ENCODE data around the gene NWD2.

Gene NWD2

GRCh38 chr4:37236165-37236564 lies 8.4 kb upstream of the NWD2 start:
- no peak overlapping the region for H3K27ac ChIP-seq (ENCODE audit: low read depth, low read length)
- no peaks in the 10 kb centered on the region for H4K20me1 ChIP-seq (ENCODE audit: control insufficient read depth, insufficient read depth, low read depth, low read length)
- no peak overlapping the region for H3K4me3 ChIP-seq (ENCODE audit: low read length)
- no peaks in the 10 kb centered on the region for H3F3A ChIP-seq (ENCODE audit: control insufficient read depth, insufficient read depth)
- no peaks in the 10 kb centered on the region for H3K36me3 ChIP-seq (ENCODE audit: control insufficient read depth, low read length)
- no peak for TF ChIP-seq EZH2phosphoT487 (IDR thresholded peaks at IDR 0.05; ENCODE audit: borderline replicate concordance, low read length)
- TF ChIP-seq CTCF (IDR thresholded peaks at IDR 0.05; ENCODE audit: low read depth, low read length, poor library complexity, severe bottlenecking), result no peak
- no peaks in the 10 kb centered on the region for H3K79me2 ChIP-seq (ENCODE audit: control insufficient read depth, low read length)
- no peaks in the 10 kb centered on the region for H3K9me2 ChIP-seq (replicated peaks; ENCODE audit: control insufficient read depth, low read length)
- no peak overlapping the region for H3K4me2 ChIP-seq (ENCODE audit: low read length)
- H3K4me1 ChIP-seq (ENCODE audit: control insufficient read depth, low read length), result no peaks in the 10 kb centered on the region
- H3K27me3 ChIP-seq (ENCODE audit: control insufficient read depth, low read length), result no peaks in the 10 kb centered on the region
- no peaks in the 10 kb centered on the region for H3K9me3 ChIP-seq (ENCODE audit: control insufficient read depth, insufficient read depth, low read length)

GRCh38 chr4:37241647-37242046 lies 2.9 kb upstream of the NWD2 start:
- Histone ChIP-seq H3K27me3 (ENCODE audit: control insufficient read depth, low read length) (no peaks in the 10 kb centered on the region), H3K4me2 (ENCODE audit: low read length) (no peak overlapping the region), H4K20me1 (ENCODE audit: control insufficient read depth, insufficient read depth, low read depth, low read length) (no peaks in the 10 kb centered on the region), H3F3A (ENCODE audit: control insufficient read depth, insufficient read depth) (no peaks in the 10 kb centered on the region), H3K36me3 (ENCODE audit: control insufficient read depth, low read length) (no peaks in the 10 kb centered on the region), H3K9me3 (ENCODE audit: control insufficient read depth, insufficient read depth, low read length) (no peaks in the 10 kb centered on the region; the same call in 1 of the 2 replicates), H3K79me2 (ENCODE audit: control insufficient read depth, low read length) (no peaks in the 10 kb centered on the region), H3K27ac (ENCODE audit: low read depth, low read length) (no peak overlapping the region), H3K9me2 (replicated peaks; ENCODE audit: control insufficient read depth, low read length) (no peaks in the 10 kb centered on the region), H3K4me1 (ENCODE audit: control insufficient read depth, low read length) (no peaks in the 10 kb centered on the region), H3K4me3 (ENCODE audit: low read length) (no peak overlapping the region)
- TF ChIP-seq CTCF (IDR thresholded peaks at IDR 0.05; ENCODE audit: low read depth, low read length, poor library complexity, severe bottlenecking) (no peak), EZH2phosphoT487 (IDR thresholded peaks at IDR 0.05; ENCODE audit: borderline replicate concordance, low read length) (no peak)

- no peaks in the 10 kb centered on the region for H4K20me1 ChIP-seq (ENCODE audit: control insufficient read depth, insufficient read depth, low read depth, low read length)
- H3K4me1 ChIP-seq (ENCODE audit: control insufficient read depth, low read length), result no peaks in the 10 kb centered on the region
- H3K27ac ChIP-seq (ENCODE audit: low read depth, low read length), result no peak overlapping the region
- H3F3A ChIP-seq (ENCODE audit: control insufficient read depth, insufficient read depth), result no peaks in the 10 kb centered on the region
- no peak overlapping the region for H3K4me3 ChIP-seq (ENCODE audit: low read length)
- no peak overlapping the region for H3K4me2 ChIP-seq (ENCODE audit: low read length)
- H3K9me2 ChIP-seq (replicated peaks; ENCODE audit: control insufficient read depth, low read length), result no peaks in the 10 kb centered on the region
- H3K27me3 ChIP-seq (ENCODE audit: control insufficient read depth, low read length), result no peaks in the 10 kb centered on the region
- no peaks in the 10 kb centered on the region for H3K36me3 ChIP-seq (ENCODE audit: control insufficient read depth, low read length)
- H3K79me2 ChIP-seq (ENCODE audit: control insufficient read depth, low read length), result no peaks in the 10 kb centered on the region
- no peaks in the 10 kb centered on the region; the same call in 1 of the 2 replicates for H3K9me3 ChIP-seq (ENCODE audit: control insufficient read depth, insufficient read depth, low read length)
- TF ChIP-seq EZH2phosphoT487 (IDR thresholded peaks at IDR 0.05; ENCODE audit: borderline replicate concordance, low read length), result no peak
Observed at GRCh38 chr4:37243051-37243450, 1.5 kb upstream of the NWD2 start.

GRCh38 chr4:37243722-37244582 lies 591 bp upstream of the NWD2 start:
- no peaks in the 10 kb centered on the region for H3K36me3 ChIP-seq (ENCODE audit: control insufficient read depth, low read length)
- no peaks in the 10 kb centered on the region for H3K4me1 ChIP-seq (ENCODE audit: control insufficient read depth, low read length)
- H3K79me2 ChIP-seq (ENCODE audit: control insufficient read depth, low read length), result no peaks in the 10 kb centered on the region
- TF ChIP-seq EZH2phosphoT487 (IDR thresholded peaks at IDR 0.05; ENCODE audit: borderline replicate concordance, low read length) (no peak), CTCF (IDR thresholded peaks at IDR 0.05; ENCODE audit: low read depth, low read length, poor library complexity, severe bottlenecking) (no peak)
- H3K9me2 ChIP-seq (replicated peaks; ENCODE audit: control insufficient read depth, low read length), result no peaks in the 10 kb centered on the region
- H3K4me3 ChIP-seq (ENCODE audit: low read length), result no peak overlapping the region
- no peaks in the 10 kb centered on the region for H4K20me1 ChIP-seq (ENCODE audit: control insufficient read depth, insufficient read depth, low read depth, low read length)
- no peak overlapping the region for H3K4me2 ChIP-seq (ENCODE audit: low read length)
- no peaks in the 10 kb centered on the region for H3K27me3 ChIP-seq (ENCODE audit: control insufficient read depth, low read length)
- no peaks in the 10 kb centered on the region for H3F3A ChIP-seq (ENCODE audit: control insufficient read depth, insufficient read depth)
- H3K9me3 ChIP-seq (ENCODE audit: control insufficient read depth, insufficient read depth, low read length), result no peaks in the 10 kb centered on the region; the same call in 1 of the 2 replicates
- H3K27ac ChIP-seq (ENCODE audit: low read depth, low read length), result no peak overlapping the region
